K562 (cell line): ENCODE results near the gene STON1. TPM values are rescaled to one million over a fixed set of nuclear protein-coding genes. Genes with fewer than 3 reads are reported as not detected.
A peak's percentile ranks its signal among the peaks of the same experiment; 100 is the strongest.

Experiments used
- ARHGAP35 ChIP-seq: fragments of 450-650 bp; IDR thresholded peaks from 2 replicates; pipeline ENCODE4 v1.6.1; 2018; ENCODE audit not compliant: partially characterized antibody
- CBFA2T3 ChIP-seq: fragments of 450-650 bp; IDR thresholded peaks from 2 replicates; pipeline ENCODE4 v1.6.1; 2017
- CUX1 ChIP-seq: fragments of 200-800 bp; sonication (Bioruptor generic); IDR thresholded peaks from 2 replicates; pipeline ENCODE4 v1.6.1; 2016; ENCODE audit warnings: missing genetic modification characterization, missing compliant biosample characterization
- DNMT1 ChIP-seq: fragments of 450-650 bp; IDR thresholded peaks from 2 replicates; pipeline ENCODE4 v1.6.1; 2016; ENCODE audit warnings: antibody characterized with exemption, mild to moderate bottlenecking
- FOXK2 ChIP-seq, 2 experiments: fragments of 450-650 bp; IDR thresholded peaks in 1 of 2; conservative IDR thresholded peaks in 1 of 2; 2 replicates each; pipeline ENCODE4 v1.6.1; 2016; ENCODE audit warnings: low read depth in 2 of 2, mild to moderate bottlenecking in 1 of 2
- GTF2B ChIP-seq: IDR thresholded peaks from 2 replicates; pipeline ENCODE4 v1.6.1; 2011; ENCODE audit not compliant: insufficient read length; ENCODE audit errors: extremely low read depth
- KDM4B ChIP-seq, 2 experiments: fragments of 450-650 bp in 1 of 2; sonication (generic) in 1 of 2; IDR thresholded peaks; 2 replicates each; pipeline ENCODE4 v1.6.1; 2016 to 2017; ENCODE audit warnings: borderline replicate concordance in 2 of 2, antibody characterized with exemption in 1 of 2, low read depth in 1 of 2, mild to moderate bottlenecking in 1 of 2
- MAFF ChIP-seq: IDR thresholded peaks from 2 replicates; pipeline ENCODE4 v1.6.1; 2012; ENCODE audit warnings: low read length, improper control_type of control experiment
- PRMT5 ChIP-seq: sonication (generic); formaldehyde crosslinking; IDR thresholded peaks from 2 replicates; pipeline ENCODE4 v1.5.0; 2020; ENCODE audit warnings: missing genetic modification reagents
- PURB ChIP-seq: sonication (generic); formaldehyde crosslinking; IDR thresholded peaks from 2 replicates; pipeline ENCODE4 v1.9.0; 2021; ENCODE audit warnings: low read depth, mild to moderate bottlenecking, missing genetic modification reagents
- RAD51 ChIP-seq: fragments of 450-650 bp; IDR thresholded peaks from 2 replicates; pipeline ENCODE4 v1.7.1; 2016; ENCODE audit warnings: low read depth, mild to moderate bottlenecking, borderline replicate concordance
- TAL1 ChIP-seq: fragments of 450-650 bp; IDR thresholded peaks from 2 replicates; pipeline ENCODE4 v1.6.1; 2016; ENCODE audit warnings: mild to moderate bottlenecking
- ZBTB49 ChIP-seq: sonication (generic); formaldehyde crosslinking; IDR thresholded peaks from 2 replicates; pipeline ENCODE4 v1.8.0; 2022; ENCODE audit warnings: missing genetic modification reagents, mild to moderate bottlenecking, borderline replicate concordance
- ZFP36 ChIP-seq: fragments of 150-350 bp; IDR thresholded peaks from 2 replicates; pipeline ENCODE4 v1.6.1; 2018; ENCODE audit warnings: low read length, low read depth; ENCODE audit not compliant: partially characterized antibody
- ZNF217 ChIP-seq: sonication (generic); formaldehyde crosslinking; IDR thresholded peaks from 2 replicates; pipeline ENCODE4 v1.8.0; 2022; ENCODE audit warnings: mild to moderate bottlenecking, missing genetic modification reagents
- polyA plus RNA-seq, 8 experiments: library from polyadenylated mRNA; depleted of rRNA in 4 of 8; stranded (reverse) in 5 of 8; unstranded in 3 of 8; fragments of >200 nt; fragmentation: Nextera tagmentation in 2 of 8; fragmentation: Illumina TruSeq in 1 of 8; extraction: Ambion mirVana in 2 of 8; extraction: Trizol in 1 of 8; gene quantifications; 2 replicates each; pipeline versions ENCODE4 v1.2.1 to v1.2.3, GENCODE V29; 2011 to 2014; ENCODE audit warnings: inconsistent platforms in 1 of 8, missing spikeins in 1 of 8
- total RNA-seq, 7 experiments: library from RNA; depleted of rRNA in 6 of 7; stranded (reverse); fragments of >200 nt in 6 of 7; fragmentation: Illumina TruSeq in 2 of 7; extraction: Trizol in 2 of 7; gene quantifications; 2 replicates each; pipeline versions ENCODE4 v1.2.1 to v1.2.3, GENCODE V29; 2011 to 2021; ENCODE audit warnings: low replicate concordance in 1 of 7
- TF ChIP-seq, protein P1 (sequence below): IDR thresholded peaks from 2 replicates; pipeline ENCODE4 v1.6.1; 2012; ENCODE audit warnings: low read depth, low read length, improper control_type of control experiment, borderline replicate concordance
- TF ChIP-seq, protein P2 (sequence below): sonication (generic); formaldehyde crosslinking; IDR thresholded peaks from 2 replicates; pipeline ENCODE4 v1.8.1; 2022; ENCODE audit warnings: missing genetic modification reagents

Gene STON1
- total and polyA plus RNA-seq, 9 of the 15 experiments (the other 6 are each of a cell fraction or from before 2014, with no cell fraction given) = 0.07 to 1.2 (median 0.55) TPM

GRCh38 chr2:48508461-48509124 lies 21.4 kb upstream of the STON1 start (continued):
- TF ChIP-seq, protein P1, sequence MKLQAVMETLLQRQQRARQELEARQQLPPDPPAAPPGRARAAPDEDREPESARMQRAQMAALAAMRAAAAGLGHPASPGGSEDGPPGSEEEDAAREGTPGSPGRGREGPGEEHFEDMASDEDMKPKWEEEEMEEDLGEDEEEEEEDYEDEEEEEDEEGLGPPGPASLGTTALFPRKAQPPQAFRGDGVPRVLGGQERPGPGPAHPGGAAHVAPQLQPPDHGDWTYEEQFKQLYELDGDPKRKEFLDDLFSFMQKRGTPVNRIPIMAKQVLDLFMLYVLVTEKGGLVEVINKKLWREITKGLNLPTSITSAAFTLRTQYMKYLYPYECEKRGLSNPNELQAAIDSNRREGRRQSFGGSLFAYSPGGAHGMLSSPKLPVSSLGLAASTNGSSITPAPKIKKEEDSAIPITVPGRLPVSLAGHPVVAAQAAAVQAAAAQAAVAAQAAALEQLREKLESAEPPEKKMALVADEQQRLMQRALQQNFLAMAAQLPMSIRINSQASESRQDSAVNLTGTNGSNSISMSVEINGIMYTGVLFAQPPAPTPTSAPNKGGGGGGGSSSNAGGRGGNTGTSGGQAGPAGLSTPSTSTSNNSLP = no peak
- TF ChIP-seq TAL1 (no peak; the same call in none of the 2 replicates), CUX1 (CRISPR knock-in tag) (peak; percentile 93), DNMT1 (no peak), ZFP36 (no peak), GTF2B (no peak), RAD51 (peak; percentile 52; the same call in 1 of the 2 replicates), PURB (CRISPR knock-in tag) (no peak), ZBTB49 (CRISPR knock-in tag) (no peak), ZNF217 (CRISPR knock-in tag) (no peak), ARHGAP35 (no peak), CBFA2T3 (peak; percentile 65), KDM4B (IDR thresholded peaks at IDR 0.05; ENCODE audit: borderline replicate concordance in 2 of 2, low read depth in 1 of 2) (no peak), PRMT5 (no peak), MAFF (peak; percentile 74), FOXK2 (conservative IDR thresholded peaks at IDR 0.05 in 1 of 2, IDR thresholded peaks at IDR 0.05 in 1 of 2; ENCODE audit: low read depth in 2 of 2) (peak; percentile 91 to 93)
- TF ChIP-seq, protein P2, sequence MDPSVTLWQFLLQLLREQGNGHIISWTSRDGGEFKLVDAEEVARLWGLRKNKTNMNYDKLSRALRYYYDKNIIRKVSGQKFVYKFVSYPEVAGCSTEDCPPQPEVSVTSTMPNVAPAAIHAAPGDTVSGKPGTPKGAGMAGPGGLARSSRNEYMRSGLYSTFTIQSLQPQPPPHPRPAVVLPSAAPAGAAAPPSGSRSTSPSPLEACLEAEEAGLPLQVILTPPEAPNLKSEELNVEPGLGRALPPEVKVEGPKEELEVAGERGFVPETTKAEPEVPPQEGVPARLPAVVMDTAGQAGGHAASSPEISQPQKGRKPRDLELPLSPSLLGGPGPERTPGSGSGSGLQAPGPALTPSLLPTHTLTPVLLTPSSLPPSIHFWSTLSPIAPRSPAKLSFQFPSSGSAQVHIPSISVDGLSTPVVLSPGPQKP (CRISPR knock-in tag) = no peak
